Measurements from ENCODE around the gene OR51B2. TPM values are rescaled to one million over a fixed set of nuclear protein-coding genes. Genes with fewer than 3 reads are reported as not detected.
"Not testable (repeated sequence)": the region's sequence is repeated elsewhere in the genome, so short reads cannot be mapped to it uniquely, and the experiment has no call there.

OR51B2 gene
- total and polyA plus RNA-seq, 9 donors: 0.27 to 1.7 (median 0.38) TPM; not detected in 4

DNA sequence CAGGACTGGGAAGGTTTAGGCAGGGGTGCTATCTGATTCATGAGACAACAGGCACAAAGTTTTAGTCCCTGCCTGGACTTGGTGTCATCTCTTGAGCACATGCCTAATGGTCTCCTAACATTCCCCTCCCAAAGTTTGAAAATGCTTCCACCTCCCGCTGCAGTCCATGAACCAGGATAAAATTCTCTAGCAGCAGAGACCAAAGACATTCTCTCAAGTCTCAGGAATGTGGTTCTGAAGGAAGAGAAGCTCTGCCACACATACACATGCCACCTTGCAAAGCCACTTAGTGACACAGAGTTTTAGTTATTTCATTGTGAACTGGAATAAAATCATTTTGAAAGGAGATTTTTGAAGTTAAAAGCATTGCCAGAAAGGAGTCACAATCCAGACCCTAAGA is 42.8 kb upstream of the OR51B2 start:
- TF ChIP-seq, protein P1, sequence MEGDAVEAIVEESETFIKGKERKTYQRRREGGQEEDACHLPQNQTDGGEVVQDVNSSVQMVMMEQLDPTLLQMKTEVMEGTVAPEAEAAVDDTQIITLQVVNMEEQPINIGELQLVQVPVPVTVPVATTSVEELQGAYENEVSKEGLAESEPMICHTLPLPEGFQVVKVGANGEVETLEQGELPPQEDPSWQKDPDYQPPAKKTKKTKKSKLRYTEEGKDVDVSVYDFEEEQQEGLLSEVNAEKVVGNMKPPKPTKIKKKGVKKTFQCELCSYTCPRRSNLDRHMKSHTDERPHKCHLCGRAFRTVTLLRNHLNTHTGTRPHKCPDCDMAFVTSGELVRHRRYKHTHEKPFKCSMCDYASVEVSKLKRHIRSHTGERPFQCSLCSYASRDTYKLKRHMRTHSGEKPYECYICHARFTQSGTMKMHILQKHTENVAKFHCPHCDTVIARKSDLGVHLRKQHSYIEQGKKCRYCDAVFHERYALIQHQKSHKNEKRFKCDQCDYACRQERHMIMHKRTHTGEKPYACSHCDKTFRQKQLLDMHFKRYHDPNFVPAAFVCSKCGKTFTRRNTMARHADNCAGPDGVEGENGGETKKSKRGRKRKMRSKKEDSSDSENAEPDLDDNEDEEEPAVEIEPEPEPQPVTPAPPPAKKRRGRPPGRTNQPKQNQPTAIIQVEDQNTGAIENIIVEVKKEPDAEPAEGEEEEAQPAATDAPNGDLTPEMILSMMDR (IDR thresholded peaks at IDR 0.05): no peak
- TF ChIP-seq POLR2A (IDR thresholded peaks at IDR 0.05): no peak
- no peak for TF ChIP-seq EP300 (IDR thresholded peaks at IDR 0.05)
- DNase-seq: no peak
- Histone ChIP-seq H3K27ac (no peak overlapping the region), H3K4me3 (no peak overlapping the region), H3K36me3 (no peaks in the 10 kb centered on the region), H3K27me3 (no peaks in the 10 kb centered on the region), H3K4me1 (ENCODE audit: insufficient read depth) (peaks cover 2% of the 10 kb centered on the region), H3K9me3 (no peaks in the 10 kb centered on the region)
- 50 to 91% (median 89%) methylated on average over 1 of the region's 1 CpG for WGBS, 3 donors
- intact Hi-C loops (cut with DNase I): no loop called here

DNA sequence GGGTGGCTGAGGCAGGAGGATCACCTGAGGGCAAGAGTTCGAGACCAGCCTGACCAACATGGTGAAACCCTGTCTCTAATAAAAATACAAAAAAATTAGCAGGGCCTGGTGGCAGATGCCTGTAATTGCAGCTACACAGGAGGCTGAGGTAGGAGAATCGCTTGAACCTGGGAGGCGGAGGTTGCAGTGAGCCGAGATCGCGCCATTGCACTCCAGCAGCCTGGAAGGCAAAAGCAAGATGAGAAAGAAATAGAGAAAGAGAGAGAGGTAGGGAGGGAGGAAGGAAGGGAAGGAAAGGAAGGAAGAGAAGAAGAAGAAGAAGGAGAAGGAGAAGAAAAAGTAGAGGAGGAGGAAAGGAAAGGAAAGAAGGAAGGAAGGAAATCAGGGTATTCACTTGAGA is 42.3 kb upstream of the OR51B2 start:
- DNase-seq; H3K4me3 ChIP-seq; H3K27me3 ChIP-seq; intact Hi-C loops (cut with DNase I); H3K9me3 ChIP-seq; H3K4me1 ChIP-seq (ENCODE audit: insufficient read depth); H3K36me3 ChIP-seq; H3K27ac ChIP-seq: not testable (repeated sequence)
- whole genome bisulfite sequencing, 3 donors: 89 to 95% (median 89%) methylated on average over 6 of the region's 6 CpGs

DNA sequence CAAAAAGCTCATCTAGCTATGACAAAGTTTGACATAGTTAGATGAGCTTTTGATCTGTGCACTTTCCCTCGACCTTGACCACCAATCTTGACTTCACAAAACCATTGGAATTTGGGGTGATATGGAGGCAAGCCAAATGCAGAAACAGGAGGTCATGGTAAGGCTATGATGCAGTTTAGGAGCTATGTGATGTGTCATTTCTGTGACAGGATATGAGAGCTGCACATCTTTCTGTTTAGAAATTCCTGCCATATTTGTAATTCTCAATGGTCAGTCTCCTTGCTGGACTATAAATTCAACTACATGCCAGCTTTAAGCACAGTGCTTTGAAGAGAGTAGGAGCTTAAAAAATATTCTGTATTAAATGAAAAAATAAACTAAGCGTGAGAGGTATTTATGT is 40.1 kb upstream of the OR51B2 start:
- Histone ChIP-seq H3K4me1 (ENCODE audit: insufficient read depth) (peaks cover 2% of the 10 kb centered on the region), H3K27me3 (no peaks in the 10 kb centered on the region), H3K9me3 (no peaks in the 10 kb centered on the region), H3K4me3 (no peak overlapping the region), H3K36me3 (no peaks in the 10 kb centered on the region), H3K27ac (no peak overlapping the region)
- TF ChIP-seq, protein P1 (IDR thresholded peaks at IDR 0.05): no peak
- TF ChIP-seq EP300 (IDR thresholded peaks at IDR 0.05) (no peak), POLR2A (IDR thresholded peaks at IDR 0.05) (no peak)
- DNase-seq: no peak
- 46 to 69% (median 49%) methylated on average over 2 of the region's 2 CpGs for WGBS, 3 donors
- intact Hi-C loops (cut with DNase I): no loop called here

DNA sequence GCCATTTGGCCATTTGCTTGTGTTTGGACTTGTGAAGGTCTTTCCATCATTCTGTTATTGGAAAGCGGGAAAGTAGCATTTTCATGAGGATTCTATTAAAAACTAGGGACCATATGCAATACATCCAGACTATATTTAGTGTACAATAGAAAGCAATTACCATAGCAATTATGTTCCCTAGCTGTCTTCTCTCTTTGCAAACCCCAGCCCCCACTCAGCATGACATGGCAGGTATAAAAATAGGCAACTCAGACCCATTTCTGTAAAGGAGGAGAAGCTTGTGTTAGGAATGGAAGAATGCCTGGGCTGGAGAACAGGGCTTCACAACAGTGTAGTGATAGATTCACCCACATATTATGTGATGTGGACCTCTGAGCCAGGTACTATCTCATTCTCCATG is 39.6 kb upstream of the OR51B2 start:
- Histone ChIP-seq H3K9me3 (no peaks in the 10 kb centered on the region), H3K27ac (no peak overlapping the region), H3K27me3 (no peaks in the 10 kb centered on the region), H3K36me3 (no peaks in the 10 kb centered on the region), H3K4me3 (no peak overlapping the region), H3K4me1 (ENCODE audit: insufficient read depth) (peaks cover 2% of the 10 kb centered on the region)
- intact Hi-C loops (cut with DNase I): no loop called here
- TF ChIP-seq EP300 (IDR thresholded peaks at IDR 0.05) (no peak), POLR2A (IDR thresholded peaks at IDR 0.05) (no peak)
- TF ChIP-seq, protein P1 (IDR thresholded peaks at IDR 0.05): no peak
- 82 to 92% (median 91%) methylated on average over 1 of the region's 1 CpG for WGBS, 3 donors
- no peak for DNase-seq

DNA sequence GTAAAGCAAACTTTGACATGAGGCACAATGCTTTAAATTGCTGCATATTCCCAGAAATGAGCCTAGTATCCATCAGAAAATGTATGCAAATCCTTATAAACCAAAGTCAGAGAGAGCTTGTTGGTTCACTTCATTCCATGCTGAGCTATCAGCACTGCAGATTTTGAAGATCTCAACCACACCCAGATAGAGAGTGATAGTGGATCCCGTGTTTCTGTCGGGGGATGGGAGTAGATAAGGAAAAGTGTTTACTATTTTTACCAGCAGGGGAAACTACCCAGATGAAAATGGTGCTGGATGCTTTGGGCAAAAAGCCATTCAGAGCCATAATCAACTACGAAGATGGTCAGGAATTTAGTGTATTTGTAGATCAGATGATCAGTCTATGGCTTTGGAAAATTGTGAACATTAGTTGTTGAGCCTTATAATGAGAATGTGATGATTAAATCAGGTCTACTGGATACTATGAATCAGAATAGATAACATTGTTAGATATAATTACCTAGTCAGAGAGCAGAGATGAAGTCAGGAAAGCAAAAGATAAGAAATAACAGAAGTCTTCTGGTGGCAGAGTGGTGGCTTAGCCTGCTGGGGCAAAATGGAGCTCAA is 38.0 kb upstream of the OR51B2 start:
- Histone ChIP-seq H3K9me3 (no peaks in the 10 kb centered on the region), H3K27me3 (no peaks in the 10 kb centered on the region), H3K4me3 (no peak overlapping the region), H3K36me3 (no peaks in the 10 kb centered on the region), H3K4me1 (ENCODE audit: insufficient read depth) (no peaks in the 10 kb centered on the region), H3K27ac (no peak overlapping the region)
- no peak for DNase-seq
- WGBS, 3 donors: 50 to 76% (median 76%) methylated on average over 3 of the region's 3 CpGs
- intact Hi-C loops (cut with DNase I): no loop called here
- TF ChIP-seq, protein P1 (IDR thresholded peaks at IDR 0.05): no peak
- TF ChIP-seq POLR2A (IDR thresholded peaks at IDR 0.05) (no peak), EP300 (IDR thresholded peaks at IDR 0.05) (no peak)

DNA sequence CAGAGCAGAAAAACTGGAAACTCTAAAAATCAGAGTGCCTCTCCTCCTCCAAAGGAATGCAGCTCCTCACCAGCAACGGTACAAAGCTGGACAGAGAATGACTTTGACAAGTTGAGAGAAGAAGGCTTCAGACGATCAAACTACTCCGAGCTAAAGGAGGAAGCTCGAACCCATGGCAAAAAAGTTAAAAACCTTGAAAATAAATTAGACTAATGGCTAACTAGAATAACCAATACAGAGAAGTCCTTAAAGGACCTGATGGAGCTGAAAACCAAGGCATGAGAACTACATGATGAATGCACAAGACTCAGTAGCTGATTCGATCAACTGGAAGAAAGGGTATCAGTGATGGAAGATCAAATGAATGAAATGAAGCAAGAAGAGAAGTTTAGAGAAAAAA is 31.9 kb upstream of the OR51B2 start:
- intact Hi-C loops (cut with DNase I); H3K9me3 ChIP-seq; H3K36me3 ChIP-seq; H3K4me1 ChIP-seq (ENCODE audit: insufficient read depth); H3K27me3 ChIP-seq; DNase-seq; H3K27ac ChIP-seq; H3K4me3 ChIP-seq: not testable (repeated sequence)
- WGBS, 3 donors: 85 to 93% (median 90%) methylated on average over 5 of the region's 5 CpGs

All from ovary (tissue), 9 donors.